Embryonic facial prominence (tissue), 1 donor: Measurements from ENCODE around the gene WDTC1.

Source experiments
- DNase-seq: peaks from one replicate; pipeline ENCODE4 v3.0.0-alpha.2; 2016; ENCODE audit errors: extremely low spot score

The WDTC1 gene

GRCh38 chr1:27355683-27356082 lies 121.3 kb downstream of the WDTC1 start:
- DNase-seq = no peak

GRCh38 chr1:27356277-27356618 lies 121.8 kb downstream of the WDTC1 start:
- no peak for DNase-seq

GRCh38 chr1:27356619-27357280 lies 122.3 kb downstream of the WDTC1 start:
- DNase-seq = no peak

- peak; percentile 60 for DNase-seq
Measured at GRCh38 chr1:27357281-27358037, 123.0 kb downstream of the WDTC1 start.
